8988T (cell line): ENCODE results near the gene SMAD3.
A peak's percentile ranks its signal among the peaks of the same experiment; 100 is the strongest.

ENCODE experiments used
- DNase-seq: peaks from one replicate; pipeline ENCODE4 v3.0.0; 2011

The SMAD3 gene

GRCh38 chr15:67097930-67098740 is 32.7 kb downstream of the SMAD3 start:
- no peak for DNase-seq

- no peak for DNase-seq
These were observed 33.4 kb downstream of the SMAD3 start for GRCh38 chr15:67098768-67099282.

DNA sequence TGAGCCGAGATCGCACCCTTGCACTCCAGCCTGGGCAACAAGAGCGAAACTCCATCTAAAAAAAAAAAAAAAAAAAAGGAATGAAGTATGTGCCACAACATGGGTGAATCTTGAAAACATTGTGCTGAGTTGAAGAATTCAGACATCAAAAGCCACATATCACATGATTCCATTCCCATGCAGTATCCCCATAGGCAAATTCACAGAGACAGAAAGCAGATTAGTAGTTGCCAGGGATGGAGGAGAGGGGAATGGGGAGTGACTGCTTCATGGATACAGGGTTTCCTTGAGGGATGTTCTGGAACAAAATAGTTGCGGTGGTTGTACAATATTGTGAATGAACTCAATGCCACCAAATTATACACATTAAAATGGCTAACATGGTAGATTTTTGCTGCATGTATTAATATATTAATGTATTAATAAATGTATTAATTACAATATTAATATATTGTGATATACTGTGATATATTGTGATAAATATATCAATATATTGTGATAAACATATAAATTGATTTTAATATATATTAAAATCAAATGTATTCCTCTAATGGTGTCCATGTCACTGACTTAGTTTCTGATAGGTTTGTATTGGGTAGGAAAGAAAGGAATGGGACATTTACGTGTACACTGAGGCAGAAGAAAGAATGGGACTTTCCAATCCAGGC is 34.9 kb downstream of the SMAD3 start:
- DNase-seq, result no peak

DNA sequence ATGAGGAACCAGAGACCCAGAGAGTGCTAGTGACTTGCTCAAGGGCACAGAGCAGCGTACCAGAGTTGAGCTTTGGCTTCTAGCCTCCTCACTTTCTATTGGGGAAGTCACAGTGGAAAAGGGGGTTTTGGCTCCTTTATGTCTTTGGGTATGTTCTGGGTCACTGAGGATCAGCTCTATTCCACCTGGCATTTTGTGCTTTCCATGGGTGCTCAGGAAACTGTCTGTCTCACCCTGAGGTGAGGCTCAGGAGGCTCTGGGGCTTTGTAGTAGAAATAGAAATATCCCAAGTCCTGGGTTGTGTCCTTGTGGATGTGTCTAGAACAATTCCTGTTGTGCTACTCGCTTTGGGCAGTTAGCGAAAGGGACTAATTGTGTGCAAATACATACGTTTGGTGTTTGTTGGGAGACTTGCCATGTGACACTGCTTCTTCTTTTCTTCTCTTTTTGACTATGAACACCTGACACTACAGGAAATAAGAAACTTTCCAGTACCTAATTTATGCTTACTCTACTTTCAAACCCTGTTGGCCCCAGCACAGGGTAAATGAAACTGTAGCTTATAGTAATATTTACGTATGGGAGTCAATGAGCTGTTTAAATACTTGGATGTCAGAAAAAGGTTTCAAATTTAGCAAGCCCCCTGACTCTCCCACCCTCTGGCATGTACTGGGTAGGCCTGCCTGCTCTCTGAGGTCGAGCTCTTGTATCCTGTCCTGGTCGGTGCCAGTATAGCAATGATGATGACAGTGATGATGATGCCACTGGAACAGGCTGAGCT is 35.6 kb downstream of the SMAD3 start:
- no peak for DNase-seq

DNA sequence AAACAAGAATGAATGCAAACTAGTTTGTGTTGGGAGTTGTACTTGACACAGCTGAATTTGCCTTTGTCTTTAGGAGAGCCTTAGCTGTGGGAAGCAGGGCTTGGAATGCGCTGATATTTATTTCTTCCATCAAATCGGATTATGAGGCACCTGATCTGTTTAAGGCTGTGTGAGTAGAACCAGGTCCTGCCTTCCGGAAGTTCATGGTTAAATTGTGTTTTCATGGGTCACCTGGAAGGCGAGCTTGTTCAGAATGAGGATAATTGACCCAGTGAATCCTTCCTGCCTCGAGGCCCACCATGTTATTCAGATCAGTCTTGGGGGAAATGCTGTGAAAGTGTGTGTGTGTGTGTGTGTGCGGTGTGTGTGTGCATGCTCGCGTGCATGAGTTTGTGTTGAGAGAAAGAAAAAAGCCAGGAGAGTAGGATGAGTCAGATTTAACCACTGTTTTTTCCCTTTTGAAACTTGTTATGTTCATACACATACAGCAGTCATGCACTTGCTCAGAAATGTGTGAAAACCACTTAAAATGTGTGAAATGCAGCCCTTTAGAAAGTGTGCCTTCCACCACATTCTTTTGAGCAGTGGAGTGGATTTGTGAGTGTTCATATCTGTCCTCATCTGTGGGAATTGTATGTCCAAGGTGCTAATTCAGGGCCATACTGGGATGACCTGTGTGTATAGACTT is 36.7 kb downstream of the SMAD3 start:
- DNase-seq, result no peak

GRCh38 chr15:67102599-67102929 is 37.2 kb downstream of the SMAD3 start:
- no peak for DNase-seq

- DNase-seq, result no peak
These were observed 37.6 kb downstream of the SMAD3 start for GRCh38 chr15:67103021-67103420.

DNA sequence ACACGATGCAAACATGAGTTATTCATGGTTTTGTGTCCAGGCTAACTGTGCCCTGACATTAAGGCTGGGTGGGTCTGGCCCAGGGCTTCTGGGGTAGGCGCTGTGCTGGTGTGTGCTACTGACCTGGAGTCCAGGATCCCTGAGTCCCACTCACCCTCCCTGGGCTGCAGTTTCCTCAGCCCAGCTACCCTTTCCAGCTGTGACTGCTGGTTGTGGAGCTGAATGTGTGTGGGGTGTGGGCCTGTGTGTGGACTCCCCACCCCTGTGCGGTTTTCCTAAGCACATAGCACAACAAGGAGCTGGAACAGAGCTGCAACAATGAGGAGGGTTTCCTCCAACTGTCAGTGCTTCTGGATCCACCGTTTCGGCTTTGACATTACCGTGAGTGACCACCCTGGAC is 38.0 kb downstream of the SMAD3 start:
- DNase-seq, result no peak

- no peak for DNase-seq
These were observed 38.5 kb downstream of the SMAD3 start for GRCh38 chr15:67103869-67104268.

DNA sequence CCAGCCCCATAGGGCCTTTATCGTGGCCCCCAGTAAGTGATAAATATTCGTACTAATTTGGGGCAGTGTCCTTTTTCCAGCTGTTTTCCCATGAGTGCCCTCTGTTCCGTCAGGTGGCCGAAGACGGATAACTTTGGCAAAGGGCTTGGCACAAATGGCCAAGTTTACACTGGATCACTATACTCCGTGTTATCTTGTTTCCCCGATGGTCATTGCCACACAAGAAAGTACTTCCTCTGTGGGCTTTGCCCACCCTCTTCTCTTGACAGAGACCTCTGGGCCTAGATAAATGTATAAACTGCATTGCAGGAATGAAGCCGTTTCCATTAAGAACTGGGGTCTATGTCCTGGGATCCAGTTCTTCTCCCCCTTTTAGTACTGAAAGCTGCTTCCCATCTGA is 39.1 kb downstream of the SMAD3 start:
- no peak for DNase-seq

- peak; percentile 46 for DNase-seq
These were observed 39.9 kb downstream of the SMAD3 start for GRCh38 chr15:67105065-67105951.

DNA sequence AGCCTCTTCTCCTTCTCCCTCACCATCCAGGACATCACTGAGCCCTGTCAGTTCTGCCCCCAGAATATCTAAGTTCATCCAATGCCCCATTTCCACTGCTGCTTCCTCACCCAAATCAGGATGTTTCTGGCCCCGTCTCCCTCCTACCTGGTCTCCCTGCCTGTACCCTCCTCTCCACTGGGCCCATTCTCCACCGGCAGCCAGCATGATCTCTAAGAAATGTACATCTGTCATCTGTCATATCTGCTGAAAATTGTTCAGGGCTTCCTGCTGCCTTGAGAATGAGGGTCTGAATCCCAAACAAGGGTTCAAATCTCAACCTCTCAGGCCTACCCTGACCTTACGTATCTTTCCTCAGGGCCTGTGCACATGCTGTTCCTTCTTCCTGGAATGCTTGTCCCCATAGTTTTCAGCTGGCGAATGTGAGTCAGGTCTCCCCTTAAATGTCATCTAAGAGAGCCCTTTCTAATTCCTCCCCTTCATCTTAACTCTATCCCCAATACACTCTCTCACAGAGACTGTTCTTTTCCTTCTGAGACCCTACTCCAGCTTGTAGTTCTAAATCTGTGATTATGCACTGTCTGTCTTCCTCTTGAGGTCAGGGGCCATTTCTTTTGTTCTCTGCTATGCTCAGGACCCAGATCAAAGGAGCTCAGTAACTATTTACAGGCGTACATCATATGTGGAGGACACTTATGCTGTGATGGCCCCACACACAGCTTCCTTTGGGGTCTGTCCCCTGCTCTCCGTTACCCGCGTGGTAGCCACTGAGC is 40.8 kb downstream of the SMAD3 start:
- DNase-seq, result no peak

GRCh38 chr15:67106764-67107013 is 41.3 kb downstream of the SMAD3 start:
- DNase-seq, result no peak

GRCh38 chr15:67107014-67107812 is 41.8 kb downstream of the SMAD3 start:
- peak; percentile 55 for DNase-seq

DNA sequence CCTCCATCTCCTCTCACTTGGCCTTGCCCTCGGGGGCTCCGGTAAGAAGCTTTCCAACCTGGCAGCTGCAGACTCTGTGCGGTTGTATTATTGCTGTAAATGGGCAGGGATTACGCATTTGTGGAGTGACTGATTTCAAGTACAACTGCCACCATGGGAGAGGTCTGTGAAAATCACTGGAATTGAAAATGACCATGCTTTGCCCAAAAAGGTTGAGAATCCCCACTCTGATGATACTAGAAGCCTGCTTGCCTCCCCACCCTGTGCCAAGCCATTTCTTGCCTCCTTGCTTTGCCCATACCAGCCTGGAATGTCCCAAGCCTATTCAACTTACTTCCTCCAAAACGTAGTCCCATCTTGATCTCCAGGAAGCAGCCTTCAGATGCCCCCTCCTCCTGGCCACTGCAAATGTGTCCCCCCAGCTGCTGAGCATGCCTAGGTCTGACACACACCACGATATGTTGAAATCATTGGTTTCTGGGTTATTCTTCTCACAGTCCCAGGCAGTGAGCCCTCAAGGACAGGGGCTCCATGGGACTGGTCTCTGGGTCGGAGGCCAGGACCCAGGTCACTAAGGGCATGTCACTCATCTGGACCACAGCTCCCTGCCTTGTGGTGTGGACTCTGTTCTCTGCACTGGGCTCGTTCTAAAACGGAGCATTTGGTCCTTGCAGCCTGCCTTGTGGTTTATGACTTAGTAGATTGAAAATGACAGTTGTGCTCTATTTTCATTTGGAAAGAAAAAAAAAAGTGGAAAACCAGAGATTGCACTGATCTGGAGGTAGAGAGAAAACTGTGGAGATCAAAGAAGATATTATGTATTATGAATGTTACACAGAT is 42.9 kb downstream of the SMAD3 start:
- no peak for DNase-seq

DNA sequence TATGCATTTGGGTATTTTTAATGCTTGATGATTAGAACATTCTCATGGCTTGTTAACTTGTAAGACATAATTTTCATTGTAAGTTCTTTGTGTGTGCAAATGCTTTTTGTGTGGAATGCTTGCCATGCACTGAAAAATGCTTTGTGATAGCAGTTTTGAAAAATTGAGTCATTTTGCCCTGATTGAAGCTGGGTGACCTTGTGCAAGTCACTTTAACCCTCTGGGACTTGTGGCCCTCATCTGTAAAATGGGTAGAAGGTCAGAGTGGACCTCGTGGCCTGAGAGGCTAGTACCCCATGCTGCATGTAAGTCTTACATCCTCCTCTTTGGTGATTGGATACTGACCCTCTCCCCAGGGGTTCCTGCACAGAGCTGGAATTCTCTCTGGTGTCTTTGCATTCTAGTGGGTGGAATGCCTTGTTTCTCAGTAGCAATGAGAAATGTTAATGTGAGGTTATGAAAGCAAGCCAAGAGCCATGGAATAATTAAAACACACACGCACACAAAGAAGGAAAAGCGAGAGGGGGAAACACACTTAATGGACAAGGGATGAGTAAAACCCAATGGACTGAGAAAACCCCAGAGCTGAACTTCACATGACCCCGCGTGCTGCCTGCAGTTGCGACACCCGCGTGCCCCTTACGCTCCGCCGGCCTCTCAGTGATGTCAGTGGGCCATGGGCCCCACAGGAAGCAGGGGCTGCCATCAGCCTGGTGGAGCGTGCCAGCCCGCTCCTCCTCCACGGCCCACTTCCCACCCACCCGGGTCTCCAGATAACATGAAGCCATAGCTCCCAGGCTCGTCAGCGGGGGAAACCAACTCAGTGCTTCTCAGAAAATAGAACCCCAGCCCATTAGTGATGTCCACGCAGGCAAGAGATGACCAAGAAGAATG is 44.0 kb downstream of the SMAD3 start:
- no peak for DNase-seq

DNA sequence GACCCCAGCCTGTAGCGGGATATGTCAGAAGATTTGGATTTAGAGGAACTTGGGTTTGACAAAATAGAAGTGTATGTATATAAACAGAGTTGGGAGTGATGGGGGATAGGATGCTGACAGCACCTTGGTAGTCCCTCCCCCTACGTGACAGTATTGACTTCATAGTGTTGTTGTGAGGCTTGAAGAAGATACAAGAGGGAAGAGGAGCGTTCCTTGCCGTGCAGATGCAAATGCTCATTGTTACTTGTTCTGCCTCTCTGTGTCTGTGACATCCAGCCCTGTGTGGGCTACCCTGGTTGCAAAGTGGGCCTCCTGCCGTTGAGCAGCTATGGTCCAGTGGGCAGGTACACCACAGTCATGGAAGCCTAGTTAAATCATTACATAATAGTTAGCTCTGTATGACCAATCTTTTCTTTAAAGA is 45.0 kb downstream of the SMAD3 start:
- no peak for DNase-seq
